HG02973 (cell line): ENCODE data around the gene HMX2.
A peak's percentile ranks its signal among the peaks of the same experiment; 100 is the strongest.
"Not testable (repeated sequence)": the region's sequence is repeated elsewhere in the genome, so short reads cannot be mapped to it uniquely, and the experiment has no call there.

Experiments used
- ATAC-seq: cut with Tn5 transposase; IDR thresholded peaks from one replicate; pipeline ENCODE4 v1.9.1; 2021; ENCODE audit warnings: moderate library complexity; ENCODE audit not compliant: unreplicated experiment

The HMX2 gene

GRCh38 chr10:123150986-123151736 is 3.2 kb downstream of the HMX2 start:
- no peak for ATAC-seq

GRCh38 chr10:123151737-123152135 is 3.8 kb downstream of the HMX2 start:
- no peak for ATAC-seq

- ATAC-seq, result no peak
These were observed 5.7 kb downstream of the HMX2 start for GRCh38 chr10:123153486-123154091.

DNA sequence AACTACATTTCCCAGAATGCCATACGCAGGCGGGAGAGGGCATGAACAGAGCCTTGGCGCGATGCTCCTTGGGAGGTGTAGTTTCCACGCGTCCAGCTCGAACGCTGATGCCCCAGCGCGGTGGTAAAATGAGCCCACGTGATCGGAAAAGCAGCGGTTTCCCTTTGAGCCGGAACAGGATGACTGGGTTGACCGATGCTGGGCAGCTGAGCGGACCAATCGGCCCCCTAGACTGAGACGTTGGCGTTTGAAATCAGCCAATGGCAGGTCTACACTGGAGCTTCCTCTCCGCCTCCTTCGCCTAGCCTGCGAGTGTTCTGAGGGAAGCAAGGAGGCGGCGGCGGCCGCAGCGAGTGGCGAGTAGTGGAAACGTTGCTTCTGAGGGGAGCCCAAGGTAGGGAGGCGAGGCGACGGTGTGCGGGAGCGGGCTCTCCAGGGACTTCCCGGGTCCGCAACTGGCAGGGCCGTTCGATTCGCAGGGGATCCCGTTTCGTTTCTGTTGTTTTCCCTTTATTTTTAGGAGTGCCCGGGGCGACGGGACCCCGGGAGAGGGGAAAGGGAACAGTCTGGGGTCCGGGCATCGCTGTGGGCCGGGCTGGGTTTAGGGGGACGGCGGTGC is 6.3 kb downstream of the HMX2 start, which contains the start of gene BUB3:
BUB3 (plus strand) TSS at position 311 of the 619 bp plus-strand sequence. CDS start 516 bp downstream, outside the sequence.
- ATAC-seq, result peak; percentile 92

DNA sequence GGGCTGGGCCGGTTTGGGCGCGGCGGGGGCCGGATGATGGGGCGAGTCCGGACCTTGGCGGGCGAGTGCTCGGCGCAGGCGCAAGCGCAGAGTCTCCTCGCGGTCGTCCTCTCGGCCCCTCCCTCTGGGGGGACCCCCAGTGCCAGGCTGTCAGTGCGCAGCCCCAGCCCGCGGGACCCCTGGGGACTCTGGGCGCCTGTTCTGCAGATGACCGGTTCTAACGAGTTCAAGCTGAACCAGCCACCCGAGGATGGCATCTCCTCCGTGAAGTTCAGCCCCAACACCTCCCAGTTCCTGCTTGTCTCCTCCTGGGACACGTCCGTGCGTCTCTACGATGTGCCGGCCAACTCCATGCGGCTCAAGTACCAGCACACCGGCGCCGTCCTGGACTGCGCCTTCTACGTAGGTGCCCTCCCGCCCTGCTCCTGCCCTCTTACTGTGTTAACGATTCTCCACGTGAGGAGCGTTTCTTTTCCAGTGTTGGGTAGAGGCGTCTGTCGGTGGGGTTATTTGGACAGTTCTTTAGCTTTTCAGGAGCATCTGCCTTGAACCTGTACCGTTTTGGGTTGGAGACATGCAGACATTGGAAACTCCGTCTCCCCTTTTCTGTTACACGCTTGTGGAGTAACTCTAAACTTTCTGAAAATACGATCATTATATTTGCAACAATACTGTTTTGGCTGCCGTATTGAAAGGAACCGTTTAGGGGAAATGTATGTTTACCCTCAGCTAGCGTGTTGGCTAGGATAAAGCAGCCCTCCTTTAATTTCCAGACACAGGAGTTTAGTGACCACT is 7.0 kb downstream of the HMX2 start:
- peak; percentile 38 for ATAC-seq

GRCh38 chr10:123156078-123156477 is 8.1 kb downstream of the HMX2 start:
- no peak for ATAC-seq

DNA sequence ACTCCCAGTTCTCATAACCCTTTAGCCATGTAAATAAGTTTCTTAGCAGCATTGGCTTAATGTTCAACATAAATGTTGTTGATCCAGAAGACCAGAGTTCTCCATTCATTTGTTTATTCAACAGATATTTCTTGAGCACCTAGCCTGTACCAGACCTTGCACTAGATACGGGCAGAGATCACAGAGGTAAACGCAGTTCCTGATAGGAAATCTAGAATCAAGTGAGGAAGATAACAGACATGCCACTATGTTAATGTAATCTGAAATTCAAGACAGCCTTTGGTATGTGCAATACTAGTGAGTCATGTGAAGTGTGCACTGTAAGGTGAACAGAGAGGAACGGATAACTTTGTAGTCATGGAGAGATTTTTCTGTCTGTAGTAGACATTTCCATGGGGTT is 9.3 kb downstream of the HMX2 start:
- no peak for ATAC-seq

- no peak for ATAC-seq
These were observed 10.7 kb downstream of the HMX2 start for GRCh38 chr10:123158682-123159081.

GRCh38 chr10:123160311-123160980 is 12.5 kb downstream of the HMX2 start:
- ATAC-seq, result no peak

GRCh38 chr10:123164319-123164718 is 16.4 kb downstream of the HMX2 start:
- no peak for ATAC-seq

- no peak for ATAC-seq
These were observed 17.6 kb downstream of the HMX2 start for GRCh38 chr10:123165445-123166072.

DNA sequence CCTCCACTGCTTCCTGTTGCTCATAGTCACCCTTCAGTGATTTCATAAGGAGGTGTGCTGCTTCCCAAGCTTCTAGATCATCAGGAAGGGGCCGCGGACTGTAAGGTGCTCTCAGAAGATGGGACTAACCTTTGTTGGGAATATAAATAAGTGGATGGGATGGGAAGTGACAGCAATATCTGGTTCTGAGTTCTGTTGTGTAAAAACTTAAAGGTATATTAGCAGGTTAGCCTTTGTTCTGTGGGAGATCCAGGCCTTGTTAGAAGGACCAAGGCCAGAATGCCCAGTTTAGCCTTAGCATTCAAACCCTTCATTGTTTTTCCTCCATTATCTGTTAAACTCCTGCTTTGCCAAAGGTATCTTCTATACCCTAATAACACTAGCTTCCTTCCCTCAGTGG is 18.7 kb downstream of the HMX2 start:
- ATAC-seq, result no peak

- no peak for ATAC-seq
These were observed 23.0 kb downstream of the HMX2 start for GRCh38 chr10:123170961-123171360.

DNA sequence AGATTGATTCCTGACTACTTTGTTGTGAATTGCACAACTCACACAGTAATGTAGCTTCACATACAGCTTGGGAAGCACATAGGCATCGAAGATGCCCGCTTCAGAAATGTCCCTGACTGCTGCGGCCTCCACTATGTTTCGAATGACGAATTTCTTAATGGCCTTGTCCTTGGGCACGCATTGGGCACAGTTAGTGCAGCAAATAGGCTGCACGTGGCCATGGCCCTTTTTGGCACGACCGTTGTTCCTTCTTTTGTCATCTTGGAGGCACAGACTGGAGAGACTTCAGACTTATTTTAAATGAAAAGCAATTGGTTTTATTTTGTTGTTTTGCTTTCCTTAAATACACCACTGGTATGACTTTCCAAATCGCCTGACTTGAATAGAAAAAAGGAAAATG is 23.7 kb downstream of the HMX2 start:
- not testable (repeated sequence) for ATAC-seq

DNA sequence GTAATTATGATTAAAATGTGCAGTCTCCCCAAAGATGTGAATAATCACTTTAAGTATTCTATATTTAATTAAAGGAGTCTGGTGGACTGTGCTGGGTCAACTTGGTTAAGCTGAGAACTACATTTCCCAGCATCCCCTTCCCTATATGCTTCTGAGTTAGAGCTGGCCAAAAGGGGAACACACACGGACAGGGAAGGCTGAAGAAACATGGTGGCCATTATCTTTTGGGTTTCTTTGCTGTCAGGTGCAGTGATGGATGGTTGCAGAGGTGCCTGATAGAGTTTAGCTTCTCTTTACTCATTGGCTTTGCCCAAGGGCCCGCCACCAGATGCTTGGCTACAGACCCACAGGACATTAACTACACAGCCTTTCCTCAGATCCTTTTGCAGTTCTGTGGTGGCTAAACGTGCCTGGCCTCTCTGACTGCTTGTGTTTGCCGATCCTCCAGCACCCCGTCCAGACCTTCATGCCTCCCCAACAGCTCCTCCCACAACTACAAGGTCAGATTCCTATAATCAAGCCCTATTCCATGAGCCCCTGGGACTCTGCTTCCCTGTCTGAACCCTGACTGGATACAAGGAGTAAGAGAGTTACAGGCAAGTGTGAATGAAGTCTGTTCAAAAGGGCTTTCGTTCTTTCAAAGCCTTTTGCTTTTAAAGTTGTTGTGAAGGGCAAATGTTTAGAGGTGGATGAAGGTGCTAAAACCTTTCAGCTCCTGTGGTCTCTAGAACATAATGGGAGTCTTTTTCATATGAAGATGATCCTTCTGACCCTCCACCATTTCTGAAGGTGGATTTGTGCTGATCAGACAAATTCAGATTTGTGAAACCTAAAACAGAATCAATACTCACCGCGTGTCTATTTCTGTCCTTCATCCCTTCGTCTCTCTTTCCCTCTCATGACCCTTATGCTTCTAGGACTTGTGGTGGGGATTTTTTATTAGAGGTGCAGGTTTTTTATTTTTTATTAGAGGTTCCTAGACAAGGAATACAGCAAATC is 27.8 kb downstream of the HMX2 start:
- ATAC-seq, result no peak

- ATAC-seq, result not testable (repeated sequence)
These were observed 30.5 kb downstream of the HMX2 start for GRCh38 chr10:123178390-123178789.

DNA sequence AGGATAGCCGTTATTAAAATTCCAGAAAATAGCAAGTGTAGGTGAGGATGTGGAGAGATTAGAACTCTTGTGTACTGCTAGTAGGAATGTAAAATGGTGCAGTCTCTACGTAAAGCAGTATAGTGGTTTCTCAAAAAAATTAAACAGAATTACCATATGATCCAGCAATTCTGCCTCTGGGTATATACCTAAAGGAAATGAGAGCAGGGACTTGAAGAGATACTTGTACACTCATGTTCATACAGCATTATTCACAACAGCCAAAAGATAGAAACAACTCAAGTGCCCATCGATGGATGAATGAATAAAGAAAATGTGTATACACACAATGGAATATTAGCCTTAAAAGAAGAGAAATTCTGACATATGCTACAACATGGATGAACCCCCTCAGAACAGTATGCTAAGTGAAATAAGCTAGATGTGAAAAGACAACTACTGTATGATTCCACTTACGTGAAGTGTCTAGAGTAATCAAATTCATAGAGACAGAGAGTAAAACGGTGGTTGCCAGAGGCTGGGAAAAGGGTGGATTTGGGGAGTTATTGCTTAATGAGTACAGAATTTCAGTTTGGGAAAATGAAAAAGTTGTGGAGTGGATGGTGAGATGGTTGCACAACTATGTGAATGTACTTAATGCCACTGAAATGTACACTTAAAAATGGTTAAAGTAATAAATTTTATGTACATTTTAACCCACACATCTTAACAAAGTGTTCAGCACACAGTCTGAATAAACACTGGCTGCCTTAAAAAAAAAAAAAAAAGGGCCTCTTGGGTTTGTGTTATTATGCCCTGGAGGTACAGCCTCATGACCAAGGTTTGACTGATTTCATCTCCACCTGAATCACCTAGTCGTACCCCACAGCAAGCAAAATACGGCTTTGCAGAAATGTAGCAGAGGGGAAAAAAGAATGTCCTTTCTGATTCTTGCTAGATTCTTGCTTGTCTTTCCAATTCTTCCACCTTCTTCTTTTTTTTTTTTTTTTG is 32.5 kb downstream of the HMX2 start:
- ATAC-seq, result no peak

DNA sequence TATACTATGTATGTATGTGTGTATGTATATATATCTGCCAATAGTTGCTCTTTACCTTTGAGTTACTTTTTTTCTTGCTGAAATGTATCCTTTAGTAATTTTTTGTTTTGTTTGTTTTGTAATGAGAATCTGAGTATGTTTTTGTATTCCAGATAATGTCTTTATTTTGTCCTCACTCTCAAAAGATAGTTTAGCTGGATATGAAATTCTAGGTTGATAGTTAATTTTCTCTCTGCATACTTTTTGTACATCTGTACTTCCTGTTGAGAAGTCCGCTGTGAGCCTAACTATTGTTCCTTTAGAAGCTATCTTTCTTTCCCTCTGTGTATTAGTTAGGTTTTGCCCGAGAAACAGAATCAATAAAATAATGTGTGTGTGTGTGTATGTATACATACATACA is 35.8 kb downstream of the HMX2 start:
- ATAC-seq, result no peak
